Measurements from ENCODE around the gene IMPA2. TPM values are rescaled to one million over a fixed set of nuclear protein-coding genes. Genes with fewer than 3 reads are reported as not detected.
A peak's percentile ranks its signal among the peaks of the same experiment; 100 is the strongest.
"Not testable (repeated sequence)": the region's sequence is repeated elsewhere in the genome, so short reads cannot be mapped to it uniquely, and the experiment has no call there.

IMPA2 gene
- total and polyA plus RNA-seq, 3 donors from 2014 or later = 16.6 to 21.3 (median 16.7) TPM

DNA sequence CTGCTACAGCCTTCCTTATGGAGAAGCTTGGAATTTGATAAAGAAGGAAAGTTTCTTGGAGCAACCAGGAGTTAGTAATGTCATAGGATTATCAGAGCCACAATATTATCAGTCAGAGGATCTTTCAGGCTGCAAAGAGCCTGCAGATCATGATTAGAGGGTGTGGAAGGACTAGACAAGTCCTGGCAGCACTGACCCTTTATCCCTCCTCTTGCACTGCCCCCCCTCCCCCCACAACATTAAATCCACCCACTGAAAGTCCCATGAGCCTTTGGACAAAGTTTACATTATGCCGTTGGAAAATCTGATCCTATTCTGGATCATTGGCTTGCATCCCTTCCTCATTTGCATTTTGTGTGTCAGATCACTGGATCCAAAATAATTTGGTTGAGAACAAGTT lies 18.7 kb upstream of the IMPA2 start:
- no peaks in the 10 kb centered on the region for H3K4me1 ChIP-seq
- intact Hi-C loops (cut with DNase I; ENCODE audit: low total_unique reads) = no loop called here
- H3K27me3 ChIP-seq = no peaks in the 10 kb centered on the region
- H3K36me3 ChIP-seq (ENCODE audit: low read depth, missing control alignments) = no peaks in the 10 kb centered on the region
- TF ChIP-seq, protein P1, sequence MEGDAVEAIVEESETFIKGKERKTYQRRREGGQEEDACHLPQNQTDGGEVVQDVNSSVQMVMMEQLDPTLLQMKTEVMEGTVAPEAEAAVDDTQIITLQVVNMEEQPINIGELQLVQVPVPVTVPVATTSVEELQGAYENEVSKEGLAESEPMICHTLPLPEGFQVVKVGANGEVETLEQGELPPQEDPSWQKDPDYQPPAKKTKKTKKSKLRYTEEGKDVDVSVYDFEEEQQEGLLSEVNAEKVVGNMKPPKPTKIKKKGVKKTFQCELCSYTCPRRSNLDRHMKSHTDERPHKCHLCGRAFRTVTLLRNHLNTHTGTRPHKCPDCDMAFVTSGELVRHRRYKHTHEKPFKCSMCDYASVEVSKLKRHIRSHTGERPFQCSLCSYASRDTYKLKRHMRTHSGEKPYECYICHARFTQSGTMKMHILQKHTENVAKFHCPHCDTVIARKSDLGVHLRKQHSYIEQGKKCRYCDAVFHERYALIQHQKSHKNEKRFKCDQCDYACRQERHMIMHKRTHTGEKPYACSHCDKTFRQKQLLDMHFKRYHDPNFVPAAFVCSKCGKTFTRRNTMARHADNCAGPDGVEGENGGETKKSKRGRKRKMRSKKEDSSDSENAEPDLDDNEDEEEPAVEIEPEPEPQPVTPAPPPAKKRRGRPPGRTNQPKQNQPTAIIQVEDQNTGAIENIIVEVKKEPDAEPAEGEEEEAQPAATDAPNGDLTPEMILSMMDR (IDR thresholded peaks at IDR 0.05) = no peak
- no peak for TF ChIP-seq POLR2A (IDR thresholded peaks at IDR 0.05)
- H3K27ac ChIP-seq = no peak overlapping the region
- no peak overlapping the region for H3K4me3 ChIP-seq
- no peaks in the 10 kb centered on the region for H3K9me3 ChIP-seq
- no peak for DNase-seq
- WGBS, 2 donors = 40 to 41% methylated on average over 1 of the region's 1 CpG

DNA sequence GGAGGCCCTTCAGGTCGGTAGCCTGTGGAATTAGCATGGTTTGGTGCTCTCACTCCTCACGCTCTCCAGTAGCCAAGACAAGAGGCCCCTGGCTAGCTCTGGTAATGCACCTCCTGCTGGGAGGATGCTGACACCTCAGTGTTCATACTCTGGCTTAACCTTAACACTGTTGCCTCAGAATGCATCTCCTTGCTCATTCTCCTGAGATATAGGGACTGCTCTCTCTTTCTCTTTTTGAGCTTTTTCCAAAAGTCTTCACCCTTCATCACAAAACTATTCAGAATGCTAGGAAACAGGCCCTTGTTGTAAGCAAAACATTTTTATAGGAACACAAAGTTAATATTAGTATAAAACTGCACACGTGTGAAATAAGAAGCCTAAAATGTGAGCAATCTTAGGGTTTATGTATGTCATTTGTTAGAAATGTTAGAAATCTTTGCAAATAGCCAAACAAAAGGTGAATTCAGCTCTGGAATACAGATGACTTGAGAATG lies 17.3 kb upstream of the IMPA2 start:
- Histone ChIP-seq H3K27ac (no peak overlapping the region), H3K4me3 (no peak overlapping the region), H3K4me1 (no peaks in the 10 kb centered on the region), H3K36me3 (ENCODE audit: low read depth, missing control alignments) (no peaks in the 10 kb centered on the region), H3K27me3 (no peaks in the 10 kb centered on the region), H3K9me3 (no peaks in the 10 kb centered on the region)
- TF ChIP-seq POLR2A (IDR thresholded peaks at IDR 0.05) = no peak
- TF ChIP-seq, protein P1 (IDR thresholded peaks at IDR 0.05) = no peak
- 43 to 51% methylated on average over 3 of the region's 3 CpGs for WGBS, 2 donors
- intact Hi-C loops (cut with DNase I; ENCODE audit: low total_unique reads) = no loop called here
- no peak for DNase-seq

DNA sequence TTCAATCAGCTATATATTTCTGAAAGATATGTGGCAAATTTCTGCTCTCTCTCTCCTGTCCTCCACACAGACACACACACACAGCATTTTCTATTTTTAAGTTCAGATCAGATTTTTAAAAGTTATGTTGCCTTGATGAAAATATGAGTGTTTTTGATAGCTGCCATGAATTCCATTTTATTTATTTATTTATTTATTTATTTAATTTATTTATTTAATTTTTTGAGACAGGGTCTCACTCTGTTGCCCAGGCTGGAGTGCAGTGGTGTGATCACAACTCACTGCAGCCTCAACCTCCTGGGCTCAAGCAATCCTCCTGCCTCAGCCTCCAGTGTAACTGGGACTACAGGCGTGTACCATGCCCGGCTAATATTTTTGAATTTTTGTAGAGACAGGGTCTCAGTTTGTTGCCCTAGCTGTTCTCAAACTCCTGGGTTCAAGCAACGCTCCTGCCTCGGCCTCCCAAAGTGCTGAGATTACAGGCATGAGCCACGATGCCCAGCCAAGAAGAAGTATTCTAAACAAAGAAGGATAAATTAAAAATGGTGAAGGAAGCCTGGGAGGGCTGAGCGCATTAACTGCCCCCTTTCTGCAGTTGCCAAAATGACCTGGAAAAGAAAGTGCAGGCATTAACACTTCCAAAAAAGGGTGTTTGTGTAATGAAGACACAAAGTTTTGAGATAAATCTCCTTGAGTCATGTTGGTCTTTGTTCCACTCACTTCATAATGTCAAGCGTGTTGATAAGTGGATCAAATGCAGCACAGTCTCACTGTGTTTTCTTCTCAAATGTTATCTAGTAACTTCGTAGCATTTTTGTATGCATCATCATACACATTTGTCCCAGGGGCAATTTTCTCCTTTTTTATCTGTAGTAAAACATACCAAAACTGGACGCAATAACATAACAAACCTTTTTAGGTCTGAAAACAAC lies 11.1 kb upstream of the IMPA2 start:
- Histone ChIP-seq H3K4me1 (no peaks in the 10 kb centered on the region), H3K36me3 (ENCODE audit: low read depth, missing control alignments) (no peaks in the 10 kb centered on the region), H3K27ac (no peak overlapping the region), H3K27me3 (no peaks in the 10 kb centered on the region), H3K9me3 (no peaks in the 10 kb centered on the region), H3K4me3 (no peak overlapping the region)
- intact Hi-C loops (cut with DNase I; ENCODE audit: low total_unique reads) = no loop called here
- no peak for TF ChIP-seq POLR2A (IDR thresholded peaks at IDR 0.05)
- TF ChIP-seq, protein P1 (IDR thresholded peaks at IDR 0.05) = no peak
- DNase-seq = no peak
- WGBS, 2 donors = 84 to 88% methylated on average over 9 of the region's 9 CpGs

DNA sequence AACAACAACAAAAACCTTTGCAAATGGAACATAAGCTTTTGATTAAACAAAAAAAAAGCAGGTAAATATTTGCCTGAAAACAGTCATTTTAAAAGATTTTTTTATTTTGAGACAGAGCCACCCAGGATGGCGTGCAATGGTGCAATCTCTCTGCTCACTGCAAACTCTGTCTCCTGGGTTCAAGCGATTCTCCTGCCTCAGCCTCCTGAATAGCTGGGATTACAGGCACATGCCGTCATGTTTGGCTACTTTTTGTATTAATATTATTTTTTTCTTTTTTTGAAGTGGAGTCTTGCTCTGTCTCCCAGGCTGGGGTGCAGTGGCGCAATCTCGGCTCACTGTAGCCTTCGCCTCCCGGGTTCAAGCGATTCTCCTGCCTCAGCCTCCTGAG lies 10.5 kb upstream of the IMPA2 start:
- H3K4me1 ChIP-seq; H3K27me3 ChIP-seq; H3K9me3 ChIP-seq; intact Hi-C loops (cut with DNase I; ENCODE audit: low total_unique reads); H3K27ac ChIP-seq; DNase-seq; H3K36me3 ChIP-seq (ENCODE audit: low read depth, missing control alignments); H3K4me3 ChIP-seq: not testable (repeated sequence)
- 82 to 92% methylated on average over 8 of the region's 8 CpGs for WGBS, 2 donors

DNA sequence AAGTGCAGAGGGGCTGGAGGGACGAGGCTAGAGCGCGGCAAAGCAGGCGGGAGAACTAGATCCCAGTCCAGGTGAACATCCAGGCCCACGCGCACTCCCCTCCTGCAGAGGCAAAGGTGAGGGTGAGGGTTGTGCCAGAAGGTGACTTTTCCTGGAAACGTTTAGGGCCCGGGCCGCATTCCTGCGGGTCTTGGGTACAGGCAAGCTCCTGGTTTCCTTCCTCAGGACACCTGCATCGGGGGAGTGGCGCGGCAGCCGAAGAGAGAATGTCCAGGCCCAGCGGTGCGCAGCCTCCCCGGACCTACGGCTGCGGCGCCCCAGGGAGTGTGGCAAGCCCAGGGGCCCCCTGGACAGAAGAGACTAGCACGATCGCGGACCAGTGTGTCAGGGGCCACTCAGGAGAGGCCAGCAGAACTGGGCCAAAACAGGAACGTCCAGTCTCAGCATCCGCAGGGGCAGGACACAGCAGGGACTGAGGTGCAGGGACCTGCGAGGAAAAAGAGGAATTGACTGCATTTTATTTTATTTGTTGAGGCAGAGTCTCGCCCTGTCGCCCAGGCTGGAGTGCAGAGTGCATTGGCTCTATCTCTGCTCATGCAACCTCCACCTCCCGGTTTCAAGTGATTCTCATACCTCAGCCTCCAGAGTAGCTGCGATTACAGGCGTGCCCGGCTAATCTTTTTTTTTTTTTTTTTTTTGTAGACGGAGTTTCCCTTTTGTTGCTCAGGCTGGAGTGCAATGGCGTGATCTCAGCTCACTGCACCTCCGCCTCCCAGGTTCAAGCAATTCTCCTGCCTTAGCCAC lies 8.7 kb upstream of the IMPA2 start:
- 78 to 80% methylated on average over 27 to 35 of the region's 35 CpGs for WGBS, 2 donors
- intact Hi-C loops (cut with DNase I; ENCODE audit: low total_unique reads) = no loop called here
- H3K9me3 ChIP-seq = no peaks in the 10 kb centered on the region

More for the DNA sequence above, 8.7 kb upstream of the IMPA2 start:
- no peak for DNase-seq
- H3K36me3 ChIP-seq (ENCODE audit: low read depth, missing control alignments) = no peaks in the 10 kb centered on the region
- no peak for TF ChIP-seq POLR2A (IDR thresholded peaks at IDR 0.05)
- TF ChIP-seq, protein P1 (IDR thresholded peaks at IDR 0.05) = no peak
- H3K27me3 ChIP-seq = no peaks in the 10 kb centered on the region
- peak overlapping the region in 1 of 2 donors; percentile 36 for H3K4me3 ChIP-seq
- H3K4me1 ChIP-seq = no peaks in the 10 kb centered on the region
- H3K27ac ChIP-seq = no peak overlapping the region

Data from testis (tissue), 3 donors.